ENCODE measurements around the gene GOLGA6L26. TPM values are rescaled to one million over a fixed set of nuclear protein-coding genes. Genes with fewer than 3 reads are reported as not detected.
"Not testable (repeated sequence)": the region's sequence is repeated elsewhere in the genome, so short reads cannot be mapped to it uniquely, and the experiment has no call there.

Gene GOLGA6L26
- total RNA-seq, 3 donors from 2014 or later, result not detected

GRCh38 chr15:23370578-23370977, 36.6 kb upstream of the GOLGA6L26 start:
- intact Hi-C loops (cut with DNase I; ENCODE audit: low total_unique reads), result no loop called here
- Histone ChIP-seq H3K4me3 (no peak overlapping the region), H3K9me3 (no peaks in the 10 kb centered on the region), H3K27me3 (no peaks in the 10 kb centered on the region), H3K4me1 (no peaks in the 10 kb centered on the region), H3K27ac (no peak overlapping the region), H3K36me3 (no peaks in the 10 kb centered on the region)
- no peak for TF ChIP-seq CTCF (IDR thresholded peaks at IDR 0.05)
- no peak for TF ChIP-seq POLR2A (IDR thresholded peaks at IDR 0.05)
- no peak for TF ChIP-seq POLR2AphosphoS5 (IDR thresholded peaks at IDR 0.05)
- DNase-seq (ENCODE audit: low spot score in 2 of 2), result no peak

GRCh38 chr15:23364261-23364660, 30.3 kb upstream of the GOLGA6L26 start:
- H3K4me3 ChIP-seq; H3K27ac ChIP-seq; H3K36me3 ChIP-seq; H3K9me3 ChIP-seq; intact Hi-C loops (cut with DNase I; ENCODE audit: low total_unique reads); DNase-seq (ENCODE audit: low spot score in 2 of 2); H3K27me3 ChIP-seq; H3K4me1 ChIP-seq: not testable (repeated sequence)

- intact Hi-C loops (cut with DNase I; ENCODE audit: low total_unique reads); DNase-seq (ENCODE audit: low spot score in 2 of 2); H3K9me3 ChIP-seq; H3K36me3 ChIP-seq; H3K4me1 ChIP-seq; H3K4me3 ChIP-seq; H3K27me3 ChIP-seq; H3K27ac ChIP-seq: not testable (repeated sequence)
These were observed 28.6 kb upstream of the GOLGA6L26 start for GRCh38 chr15:23362622-23363021.

- H3K27me3 ChIP-seq; H3K9me3 ChIP-seq; DNase-seq (ENCODE audit: low spot score in 2 of 2); intact Hi-C loops (cut with DNase I; ENCODE audit: low total_unique reads); H3K4me1 ChIP-seq; H3K4me3 ChIP-seq; H3K27ac ChIP-seq; H3K36me3 ChIP-seq: not testable (repeated sequence)
These were observed 20.5 kb upstream of the GOLGA6L26 start, which contains the start of gene GOLGA8S for GRCh38 chr15:23354448-23354847. Gene GOLGA8S (plus strand): TSS chr15:23354748. CDS start chr15:23354810, 62 bp downstream.

GRCh38 chr15:23311233-23311632, 22.8 kb downstream of the GOLGA6L26 start:
- intact Hi-C loops (cut with DNase I; ENCODE audit: low total_unique reads); H3K9me3 ChIP-seq; H3K27ac ChIP-seq; H3K36me3 ChIP-seq; H3K4me3 ChIP-seq; H3K27me3 ChIP-seq; DNase-seq (ENCODE audit: low spot score in 2 of 2); H3K4me1 ChIP-seq: not testable (repeated sequence)

- H3K4me3 ChIP-seq; H3K9me3 ChIP-seq; H3K4me1 ChIP-seq; DNase-seq (ENCODE audit: low spot score in 2 of 2); H3K27ac ChIP-seq; intact Hi-C loops (cut with DNase I; ENCODE audit: low total_unique reads); H3K27me3 ChIP-seq; H3K36me3 ChIP-seq: not testable (repeated sequence)
These were observed 28.1 kb downstream of the GOLGA6L26 start for GRCh38 chr15:23305921-23306320.

GRCh38 chr15:23304805-23305204, 29.2 kb downstream of the GOLGA6L26 start:
- intact Hi-C loops (cut with DNase I; ENCODE audit: low total_unique reads); H3K9me3 ChIP-seq; H3K36me3 ChIP-seq; H3K27me3 ChIP-seq; H3K27ac ChIP-seq; DNase-seq (ENCODE audit: low spot score in 2 of 2); H3K4me1 ChIP-seq: not testable (repeated sequence)
- H3K4me3 ChIP-seq, result peak overlapping the region; percentile 42 to 67 (median 51)

GRCh38 chr15:23304267-23304666, 29.7 kb downstream of the GOLGA6L26 start:
- H3K27ac ChIP-seq, result peak overlapping the region in 1 of 2 donors; percentile 84
- H3K27me3 ChIP-seq; H3K36me3 ChIP-seq; H3K4me1 ChIP-seq; H3K9me3 ChIP-seq; intact Hi-C loops (cut with DNase I; ENCODE audit: low total_unique reads); DNase-seq (ENCODE audit: low spot score in 2 of 2): not testable (repeated sequence)
- H3K4me3 ChIP-seq, result peak overlapping the region; percentile 42 to 67 (median 51)

GRCh38 chr15:23303654-23304053, 30.3 kb downstream of the GOLGA6L26 start:
- H3K4me1 ChIP-seq; H3K27me3 ChIP-seq; H3K9me3 ChIP-seq; DNase-seq (ENCODE audit: low spot score in 2 of 2); H3K36me3 ChIP-seq; intact Hi-C loops (cut with DNase I; ENCODE audit: low total_unique reads): not testable (repeated sequence)
- Histone ChIP-seq H3K4me3 (peak overlapping the region; percentile 42 to 67 (median 51)), H3K27ac (peak overlapping the region in 1 of 2 donors; percentile 84)

- H3K4me1 ChIP-seq; H3K36me3 ChIP-seq; H3K27me3 ChIP-seq; DNase-seq (ENCODE audit: low spot score in 2 of 2); H3K9me3 ChIP-seq; intact Hi-C loops (cut with DNase I; ENCODE audit: low total_unique reads); H3K27ac ChIP-seq: not testable (repeated sequence)
- peak overlapping the region in 2 of 3 donors; percentile 51 to 67 for H3K4me3 ChIP-seq
These were observed 30.8 kb downstream of the GOLGA6L26 start for GRCh38 chr15:23303246-23303645.

Other genes with a start within 250 kb of the GOLGA6L26 start
- not detected for gene GOLGA6L1, start 197.4 kb downstream of the GOLGA6L26 start, total RNA-seq
- gene GOLGA8S, start 20.6 kb upstream of the GOLGA6L26 start, total RNA-seq, result under 1 TPM in 2 of 3 donors, not detected in 1; under 0.01 to 0.44 TPM
- not detected for gene GOLGA6L2, start 113.0 kb upstream of the GOLGA6L26 start, total RNA-seq
- under 1 TPM in 2 of 3 donors, not detected in 1; 0.16 to 0.98 TPM for gene MKRN3, start 231.5 kb upstream of the GOLGA6L26 start, total RNA-seq